ENCODE results near the gene THG1L.

GRCh38 chr5:157708866-157709265 lies 22.4 kb upstream of the THG1L start:
- TF ChIP-seq EGR1 (IDR thresholded peaks at IDR 0.05; ENCODE audit: borderline replicate concordance in 1 of 2, low read depth in 2 of 2, low read length in 2 of 2), result no peak
- TF ChIP-seq ATF2 (IDR thresholded peaks at IDR 0.05; ENCODE audit: low read length), result no peak
- no peak for TF ChIP-seq BHLHE40 (IDR thresholded peaks at IDR 0.05; ENCODE audit: borderline replicate concordance in 1 of 2, low read depth in 2 of 2, low read length in 1 of 2)
- no peak for TF ChIP-seq CREM (IDR thresholded peaks at IDR 0.05; ENCODE audit: low read depth)
- TF ChIP-seq TCF7 (IDR thresholded peaks at IDR 0.05; ENCODE audit: borderline replicate concordance), result no peak
- TF ChIP-seq ZZZ3 (IDR thresholded peaks at IDR 0.05; ENCODE audit: control insufficient read depth, insufficient read length, low read depth), result no peak
- no peak for TF ChIP-seq CTCF (IDR thresholded peaks at IDR 0.05 in 2 of 3, conservative IDR thresholded peaks at IDR 0.05 in 1 of 3; ENCODE audit: control insufficient read depth in 2 of 3, extremely low read depth in 1 of 3, insufficient read depth in 1 of 3, low read depth in 3 of 3, low read length in 3 of 3)
- no peak for TF ChIP-seq IRF3 (IDR thresholded peaks at IDR 0.05)
- no peak for TF ChIP-seq ZBTB4 (CRISPR knock-in tag; IDR thresholded peaks at IDR 0.05)
- no peak for TF ChIP-seq USF2 (IDR thresholded peaks at IDR 0.05; ENCODE audit: borderline replicate concordance, low read depth, low read length)
- no peak for TF ChIP-seq REST (IDR thresholded peaks at IDR 0.05; ENCODE audit: low read depth, low read length)

Measured in GM12878 (cell line).